GM12878 (cell line): Measurements from ENCODE around the gene CD84. TPM values are rescaled to one million over a fixed set of nuclear protein-coding genes. Genes with fewer than 3 reads are reported as not detected.

Experiments
- ATAC-seq: fragments of 200-7000 bp; cut with Tn5 transposase; 3 replicates; pipeline ENCODE4 v1.9.1; 2020; ENCODE audit warnings: mild to moderate bottlenecking, moderate library complexity
- BruUV-seq: library from RNA; stranded (reverse); fragments of 400-500 nt; replicated peaks from 2 replicates; lab custom pipeline; 2021; lab: Mats Ljungman, UMichigan
- CTCF ChIA-PET: fragments of 300-600 bp; sonication (Branson Sonifier 250); formaldehyde crosslinking; extraction: SDS; loops from one replicate; lab custom pipeline; 2021; ENCODE audit warnings: inconsistent platforms; lab: Yijun Ruan, JAX
- POLR2A ChIA-PET: fragments of 350-600 bp; formaldehyde crosslinking; extraction: SDS; loops from one replicate; lab custom pipeline; 2021; ENCODE audit warnings: inconsistent platforms; lab: Charles Lee
- RAD21 ChIA-PET: fragments of 300-600 bp; sonication (Branson Sonifier 250); formaldehyde crosslinking; loops from one replicate; lab custom pipeline; 2023; ENCODE audit warnings: antibody characterized with exemption; ENCODE audit not compliant: unreplicated experiment; lab: Charles Lee
- SMC1A ChIA-PET: fragments of 300-600 bp; sonication (Branson Sonifier 250); formaldehyde crosslinking; loops from one replicate; lab custom pipeline; 2023; ENCODE audit not compliant: unreplicated experiment, uncharacterized antibody; lab: Charles Lee
- DNase-seq: peaks from one replicate; pipeline ENCODE4 v3.0.0-alpha.2; 2011; ENCODE audit warnings: low read depth, low spot score
- FAIRE-seq: peaks from 3 replicates; lab custom pipeline; 2011; peaks lifted over from hg19 to GRCh38; lab: Jason Lieb, UNC
- H2AFZ ChIP-seq: 2 replicates; pipeline ENCODE4 v1.6.0; 2011; ENCODE audit warnings: low read depth, low read length, control low read depth; ENCODE audit not compliant: control insufficient read depth
- H3K27ac ChIP-seq: 2 replicates; pipeline ENCODE4 v1.5.1; 2011; ENCODE audit warnings: control low read depth; ENCODE audit not compliant: control insufficient read depth, insufficient read depth
- H3K27me3 ChIP-seq, 2 experiments: replicated peaks in 1 of 2; 2 replicates each; pipeline versions ENCODE4 v1.6.0 to v1.6.1; 2011; ENCODE audit warnings: low read length in 1 of 2; ENCODE audit not compliant: control insufficient read depth in 2 of 2, insufficient read depth in 2 of 2
- H3K36me3 ChIP-seq, 2 experiments: 2 replicates each; pipeline ENCODE4 v1.5.1; 2011; ENCODE audit warnings: low read length in 1 of 2; ENCODE audit not compliant: control insufficient read depth in 2 of 2, insufficient read depth in 2 of 2
- H3K4me1 ChIP-seq: 2 replicates; pipeline ENCODE4 v1.6.1; 2011; ENCODE audit warnings: mild to moderate bottlenecking, low read length, moderate library complexity, mixed read lengths; ENCODE audit not compliant: control insufficient read depth, insufficient read depth
- H3K4me2 ChIP-seq: 2 replicates; pipeline ENCODE4 v1.6.0; 2011; ENCODE audit warnings: control low read depth; ENCODE audit not compliant: control insufficient read depth, insufficient read depth
- H3K4me3 ChIP-seq: fragments of 200-600 bp; sonication (generic); 2 replicates; pipeline ENCODE4 v1.5.1; 2016
- H3K79me2 ChIP-seq: 2 replicates; pipeline ENCODE4 v1.6.0; 2011; ENCODE audit warnings: low read length; ENCODE audit not compliant: control insufficient read depth, insufficient read depth
- H3K9ac ChIP-seq: 2 replicates; pipeline ENCODE4 v1.8.0; 2011; ENCODE audit warnings: low read length, control low read depth, mixed read lengths; ENCODE audit not compliant: control insufficient read depth, insufficient read depth
- H3K9me3 ChIP-seq: replicated peaks from 3 replicates; pipeline ENCODE4 v1.5.1; 2011; ENCODE audit warnings: mild to moderate bottlenecking, low read length; ENCODE audit not compliant: control insufficient read depth, insufficient read depth
- H4K20me1 ChIP-seq: 2 replicates; pipeline ENCODE4 v1.6.0; 2011; ENCODE audit not compliant: control insufficient read depth, insufficient read depth
- CHD2 ChIP-seq: IDR thresholded peaks from 2 replicates; pipeline ENCODE4 v1.6.1; 2011; ENCODE audit warnings: low read depth, low read length, improper control_type of control experiment, borderline replicate concordance
- DPF2 ChIP-seq: fragments of 450-650 bp; IDR thresholded peaks from 2 replicates; pipeline ENCODE4 v1.6.1; 2017; ENCODE audit warnings: mild to moderate bottlenecking
- IKZF1 ChIP-seq: fragments of 450-650 bp; conservative IDR thresholded peaks from 2 replicates; pipeline ENCODE4 v1.6.1; 2017; ENCODE audit warnings: antibody characterized with exemption, mild to moderate bottlenecking
- IKZF2 ChIP-seq, 2 experiments: fragments of 450-650 bp; IDR thresholded peaks; 2 replicates each; pipeline ENCODE4 v1.6.1; 2017; ENCODE audit warnings: mild to moderate bottlenecking in 2 of 2, moderate library complexity in 2 of 2
- MEF2A ChIP-seq: IDR thresholded peaks from 2 replicates; pipeline ENCODE4 v1.6.1; 2011; ENCODE audit warnings: low read depth, mild to moderate bottlenecking, low read length, moderate library complexity; ENCODE audit not compliant: insufficient read depth
- MYC ChIP-seq: IDR thresholded peaks from 2 replicates; pipeline ENCODE4 v1.6.1; 2011; ENCODE audit warnings: mild to moderate bottlenecking, low read length, moderate library complexity, inconsistent platforms; ENCODE audit not compliant: insufficient read depth, insufficient replicate concordance, insufficient read length, severe bottlenecking
- NBN ChIP-seq: fragments of 450-650 bp; IDR thresholded peaks from 2 replicates; pipeline ENCODE4 v1.6.1; 2016
- POU2F2 ChIP-seq: IDR thresholded peaks from 3 replicates; pipeline ENCODE4 v1.6.1; 2011; ENCODE audit warnings: low read depth, mild to moderate bottlenecking, low read length, borderline replicate concordance
- RAD21 ChIP-seq: IDR thresholded peaks from 2 replicates; pipeline ENCODE4 v1.6.1; 2011; ENCODE audit warnings: mild to moderate bottlenecking, low read depth, low read length, moderate library complexity; ENCODE audit not compliant: insufficient read depth
- STAT1 ChIP-seq: fragments of 450-650 bp; conservative IDR thresholded peaks from 2 replicates; pipeline ENCODE4 v1.6.1; 2014; ENCODE audit warnings: antibody characterized with exemption, mild to moderate bottlenecking
- YBX1 ChIP-seq: fragments of 450-650 bp; IDR thresholded peaks from 2 replicates; pipeline ENCODE4 v1.6.1; 2016; ENCODE audit warnings: antibody characterized with exemption
- WGBS: methylation state at CpG from one replicate; pipeline ENCODE4 v1.1.6; 2016; ENCODE audit warnings: low lambda C conversion rate; ENCODE audit not compliant: insufficient replicate concordance, insufficient coverage; ENCODE audit errors: missing lambda C conversion rate; 5-methylcytosine and 5-hydroxymethylcytosine counted together
- in situ Hi-C: fragments of 300-500 bp; cut with MboI; formaldehyde crosslinking; loops from 9 replicates; pipeline ENCODE4 v1.14.3; 2018; ENCODE audit warnings: mixed read lengths
- intact Hi-C: fragments of 100-400 bp; cut with micrococcal nuclease; formaldehyde crosslinking; loops from one replicate; pipeline ENCODE4 v1.14.2; 2022; ENCODE audit not compliant: unreplicated experiment
- polyA plus RNA-seq, 11 experiments: library from polyadenylated mRNA; depleted of rRNA in 4 of 11; unstranded in 6 of 11; stranded (reverse) in 5 of 11; fragments of >200 nt; fragmentation: Nextera tagmentation in 4 of 11; fragmentation: Illumina TruSeq in 1 of 11; extraction: Ambion mirVana in 4 of 11; extraction: Trizol in 1 of 11; gene quantifications; 1 replicate in 1 of 11; 2 replicates in 10 of 11; pipeline versions ENCODE4 v1.2.1 to v1.2.3, GENCODE V29; 2011 to 2016; ENCODE audit warnings: inconsistent platforms in 2 of 11, missing spikeins in 2 of 11, low read depth in 1 of 11
- total RNA-seq, 4 experiments: library from RNA; depleted of rRNA in 3 of 4; stranded (reverse); fragments of >200 nt in 3 of 4; fragmentation: Illumina TruSeq in 1 of 4; extraction: Trizol in 1 of 4; gene quantifications; 2 replicates each; pipeline versions ENCODE4 v1.2.1 to v1.2.3, GENCODE V29; 2013 to 2021
- TF ChIP-seq, protein P1 (sequence below): IDR thresholded peaks from 2 replicates; pipeline ENCODE4 v1.6.1; 2012; ENCODE audit warnings: low read length, inconsistent platforms
- TF ChIP-seq, protein P2 (sequence below): fragments of 450-650 bp; IDR thresholded peaks from 2 replicates; pipeline ENCODE4 v1.6.1; 2018; ENCODE audit warnings: mild to moderate bottlenecking, low read depth, moderate library complexity; ENCODE audit not compliant: partially characterized antibody
- TF ChIP-seq, protein P3 (sequence below): fragments of 450-650 bp; IDR thresholded peaks from 2 replicates; pipeline ENCODE4 v1.6.1; 2017; ENCODE audit warnings: mild to moderate bottlenecking, moderate library complexity

Gene CD84
- total and polyA plus RNA-seq, 10 of the 15 experiments (the other 5 are each of a cell fraction or from before 2014, with no cell fraction given) = 3.4 to 20.3 (median 11.7) TPM

DNA sequence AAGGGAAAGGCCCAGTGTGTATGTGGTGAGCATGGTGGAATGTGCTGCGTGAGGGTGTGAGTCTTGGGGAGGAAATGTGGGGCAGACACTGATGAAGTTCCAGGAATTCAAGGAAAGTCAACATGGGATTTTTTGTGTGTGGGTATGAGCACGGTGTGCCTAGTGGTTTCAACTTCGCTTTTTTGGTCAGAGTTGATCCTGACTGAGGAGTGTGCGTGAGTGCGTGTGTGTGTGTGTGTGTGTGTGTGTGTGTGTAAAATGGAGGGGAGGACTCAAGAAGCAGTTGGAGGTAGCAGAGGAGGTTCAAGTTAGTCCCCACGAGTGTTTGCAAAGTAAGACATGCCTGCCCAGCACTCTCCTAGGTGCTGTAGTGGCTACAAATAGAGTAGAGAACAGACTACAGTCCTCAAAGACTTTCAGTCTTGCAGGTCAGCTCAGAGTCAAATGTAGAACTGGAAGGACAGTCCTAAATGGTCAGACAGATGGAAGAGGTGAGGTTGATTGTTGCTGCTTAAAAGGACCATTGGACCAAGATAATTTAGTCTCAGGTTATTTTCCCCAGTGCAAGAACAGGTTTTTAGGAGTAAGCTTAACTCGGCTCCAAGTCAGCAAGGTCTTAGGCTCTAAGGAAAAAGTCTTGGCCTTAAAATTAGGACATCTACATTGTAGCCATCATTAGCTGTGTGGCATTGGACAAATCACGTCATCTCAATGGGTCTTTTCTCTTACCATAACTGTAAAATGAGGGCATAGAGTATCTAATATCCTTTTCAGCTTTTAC lies 42.5 kb upstream of the CD84 start:
- no peaks in the 10 kb centered on the region for H4K20me1 ChIP-seq
- peak overlapping the region; percentile 75 for H3K4me2 ChIP-seq
- H3K9me3 ChIP-seq = no peaks in the 10 kb centered on the region
- H3K4me3 ChIP-seq = no peak overlapping the region
- H3K9ac ChIP-seq = peak overlapping the region; percentile 50
- H3K36me3 ChIP-seq = peaks cover 13 to 34% of the 10 kb centered on the region in 2 experiments
- peak overlapping the region; percentile 92 for H3K27ac ChIP-seq
- ChIA-PET SMC1A (interaction anchor here (0.6 to 17.6 kb wide), 16 partner anchors 7 to 193 kb away, joined by 3 to 259 read pairs (median 6); partner anchors contain the start of genes CD84 and SLAMF1), CTCF (interaction anchor here (0.9 to 7.0 kb wide), 9 partner anchors 9 to 93 kb away, joined by 3 to 92 read pairs (median 3); no protein-coding TSS in a partner anchor), RAD21 (interaction anchor here (0.8 to 15.7 kb wide), 11 partner anchors 10 to 193 kb away, joined by 3 to 194 read pairs (median 4); partner anchors contain the start of gene SLAMF1), POLR2A (interaction anchor here (1.1 to 6.0 kb wide), 9 partner anchors 10 to 280 kb away, joined by 3 to 68 read pairs (median 6); partner anchors contain the start of genes CD48 and SLAMF1)
- peaks cover 51% of the 10 kb centered on the region for H3K79me2 ChIP-seq
- ATAC-seq (peak; percentile 5), DNase-seq (no peak), FAIRE-seq (no peak)
- WGBS = 27% methylated on average over 6 of the region's 8 CpGs
- in situ Hi-C loops (no loop called here), intact Hi-C loops (no loop called here)
- H3K27me3 ChIP-seq = no peaks in the 10 kb centered on the region
- no peak overlapping the region; the same call in 1 of the 2 replicates for H2AFZ ChIP-seq
- peaks cover 49% of the 10 kb centered on the region for H3K4me1 ChIP-seq
- TSS peak; percentile 0 for BruUV-seq
- TF ChIP-seq, protein P1, sequence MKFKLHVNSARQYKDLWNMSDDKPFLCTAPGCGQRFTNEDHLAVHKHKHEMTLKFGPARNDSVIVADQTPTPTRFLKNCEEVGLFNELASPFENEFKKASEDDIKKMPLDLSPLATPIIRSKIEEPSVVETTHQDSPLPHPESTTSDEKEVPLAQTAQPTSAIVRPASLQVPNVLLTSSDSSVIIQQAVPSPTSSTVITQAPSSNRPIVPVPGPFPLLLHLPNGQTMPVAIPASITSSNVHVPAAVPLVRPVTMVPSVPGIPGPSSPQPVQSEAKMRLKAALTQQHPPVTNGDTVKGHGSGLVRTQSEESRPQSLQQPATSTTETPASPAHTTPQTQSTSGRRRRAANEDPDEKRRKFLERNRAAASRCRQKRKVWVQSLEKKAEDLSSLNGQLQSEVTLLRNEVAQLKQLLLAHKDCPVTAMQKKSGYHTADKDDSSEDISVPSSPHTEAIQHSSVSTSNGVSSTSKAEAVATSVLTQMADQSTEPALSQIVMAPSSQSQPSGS = 0 out of 2 replicates have a peak, but pooled peaks have one; percentile 8
- TF ChIP-seq DPF2 (no peak), STAT1 (no peak), NBN (peak; percentile 79), IKZF1 (peak; percentile 51; the same call in 1 of the 2 replicates), MEF2A (no peak), POU2F2 (peak; percentile 9; the same call in 2 of the 3 replicates), CHD2 (no peak), RAD21 (no peak), MYC (no peak), YBX1 (no peak), IKZF2 (IDR thresholded peaks at IDR 0.05) (peak; percentile 78 to 79)
- TF ChIP-seq, protein P2, sequence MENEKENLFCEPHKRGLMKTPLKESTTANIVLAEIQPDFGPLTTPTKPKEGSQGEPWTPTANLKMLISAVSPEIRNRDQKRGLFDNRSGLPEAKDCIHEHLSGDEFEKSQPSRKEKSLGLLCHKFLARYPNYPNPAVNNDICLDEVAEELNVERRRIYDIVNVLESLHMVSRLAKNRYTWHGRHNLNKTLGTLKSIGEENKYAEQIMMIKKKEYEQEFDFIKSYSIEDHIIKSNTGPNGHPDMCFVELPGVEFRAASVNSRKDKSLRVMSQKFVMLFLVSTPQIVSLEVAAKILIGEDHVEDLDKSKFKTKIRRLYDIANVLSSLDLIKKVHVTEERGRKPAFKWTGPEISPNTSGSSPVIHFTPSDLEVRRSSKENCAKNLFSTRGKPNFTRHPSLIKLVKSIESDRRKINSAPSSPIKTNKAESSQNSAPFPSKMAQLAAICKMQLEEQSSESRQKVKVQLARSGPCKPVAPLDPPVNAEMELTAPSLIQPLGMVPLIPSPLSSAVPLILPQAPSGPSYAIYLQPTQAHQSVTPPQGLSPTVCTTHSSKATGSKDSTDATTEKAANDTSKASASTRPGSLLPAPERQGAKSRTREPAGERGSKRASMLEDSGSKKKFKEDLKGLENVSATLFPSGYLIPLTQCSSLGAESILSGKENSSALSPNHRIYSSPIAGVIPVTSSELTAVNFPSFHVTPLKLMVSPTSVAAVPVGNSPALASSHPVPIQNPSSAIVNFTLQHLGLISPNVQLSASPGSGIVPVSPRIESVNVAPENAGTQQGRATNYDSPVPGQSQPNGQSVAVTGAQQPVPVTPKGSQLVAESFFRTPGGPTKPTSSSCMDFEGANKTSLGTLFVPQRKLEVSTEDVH = peak; percentile 41
- TF ChIP-seq, protein P3, sequence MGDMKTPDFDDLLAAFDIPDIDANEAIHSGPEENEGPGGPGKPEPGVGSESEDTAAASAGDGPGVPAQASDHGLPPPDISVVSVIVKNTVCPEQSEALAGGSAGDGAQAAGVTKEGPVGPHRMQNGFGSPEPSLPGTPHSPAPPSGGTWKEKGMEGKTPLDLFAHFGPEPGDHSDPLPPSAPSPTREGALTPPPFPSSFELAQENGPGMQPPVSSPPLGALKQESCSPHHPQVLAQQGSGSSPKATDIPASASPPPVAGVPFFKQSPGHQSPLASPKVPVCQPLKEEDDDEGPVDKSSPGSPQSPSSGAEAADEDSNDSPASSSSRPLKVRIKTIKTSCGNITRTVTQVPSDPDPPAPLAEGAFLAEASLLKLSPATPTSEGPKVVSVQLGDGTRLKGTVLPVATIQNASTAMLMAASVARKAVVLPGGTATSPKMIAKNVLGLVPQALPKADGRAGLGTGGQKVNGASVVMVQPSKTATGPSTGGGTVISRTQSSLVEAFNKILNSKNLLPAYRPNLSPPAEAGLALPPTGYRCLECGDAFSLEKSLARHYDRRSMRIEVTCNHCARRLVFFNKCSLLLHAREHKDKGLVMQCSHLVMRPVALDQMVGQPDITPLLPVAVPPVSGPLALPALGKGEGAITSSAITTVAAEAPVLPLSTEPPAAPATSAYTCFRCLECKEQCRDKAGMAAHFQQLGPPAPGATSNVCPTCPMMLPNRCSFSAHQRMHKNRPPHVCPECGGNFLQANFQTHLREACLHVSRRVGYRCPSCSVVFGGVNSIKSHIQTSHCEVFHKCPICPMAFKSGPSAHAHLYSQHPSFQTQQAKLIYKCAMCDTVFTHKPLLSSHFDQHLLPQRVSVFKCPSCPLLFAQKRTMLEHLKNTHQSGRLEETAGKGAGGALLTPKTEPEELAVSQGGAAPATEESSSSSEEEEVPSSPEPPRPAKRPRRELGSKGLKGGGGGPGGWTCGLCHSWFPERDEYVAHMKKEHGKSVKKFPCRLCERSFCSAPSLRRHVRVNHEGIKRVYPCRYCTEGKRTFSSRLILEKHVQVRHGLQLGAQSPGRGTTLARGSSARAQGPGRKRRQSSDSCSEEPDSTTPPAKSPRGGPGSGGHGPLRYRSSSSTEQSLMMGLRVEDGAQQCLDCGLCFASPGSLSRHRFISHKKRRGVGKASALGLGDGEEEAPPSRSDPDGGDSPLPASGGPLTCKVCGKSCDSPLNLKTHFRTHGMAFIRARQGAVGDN = no peak
